ENCODE results near the gene SLC6A3. TPM values are rescaled to one million over a fixed set of nuclear protein-coding genes. Genes with fewer than 3 reads are reported as not detected.

The SLC6A3 gene
- total RNA-seq, 2 donors from 2014 or later: 0.18 TPM; not detected in 1

DNA sequence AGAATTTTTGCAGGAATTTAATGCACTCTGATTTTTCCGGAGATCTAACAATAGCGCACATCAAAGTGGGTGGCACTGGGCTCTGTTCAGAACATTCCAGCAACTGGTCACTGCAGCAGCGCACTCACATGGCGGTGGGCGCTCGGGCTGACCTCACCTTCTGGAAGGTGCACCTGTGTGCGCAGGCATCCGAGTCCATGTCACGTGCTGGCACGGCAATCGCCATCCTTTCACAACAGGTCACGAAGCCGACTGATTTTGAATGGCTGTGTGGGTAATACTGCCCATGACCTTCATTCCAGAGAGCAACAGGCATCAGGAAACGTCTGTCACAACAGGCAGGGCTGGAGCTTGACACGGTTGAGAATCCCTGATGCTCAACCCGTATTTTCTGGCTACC, 81.7 kb downstream of the SLC6A3 start:
- no peaks in the 10 kb centered on the region for H3K36me3 Mint-ChIP-seq (ENCODE audit: low read depth)
- no peak for TF ChIP-seq CTCF (conservative IDR thresholded peaks at IDR 0.05)
- 89 to 90% methylated on average over 10 to 16 of the region's 16 CpGs for WGBS, 2 experiments (ENCODE audit: insufficient coverage in 1 of 2, insufficient read length in 1 of 2)
- Histone ChIP-seq H3K9ac (ENCODE audit: extremely low read depth, low read length, poor library complexity, severe bottlenecking) (no peak overlapping the region), H3K36me3 (ENCODE audit: control insufficient read depth, insufficient read depth, low read length) (no peaks in the 10 kb centered on the region), H3K4me3 (ENCODE audit: low read length) (no peak overlapping the region), H3K4me1 (ENCODE audit: control insufficient read depth, insufficient read depth, low read length) (no peaks in the 10 kb centered on the region), H3K9me3 (ENCODE audit: control insufficient read depth, low read length) (no peaks in the 10 kb centered on the region), H3K27me3 (ENCODE audit: control insufficient read depth, insufficient read depth, low read length, poor library complexity, severe bottlenecking) (peaks cover 13% of the 10 kb centered on the region), H3K27ac (ENCODE audit: low read depth, low read length) (no peak overlapping the region)
- no peak for DNase-seq
- H3K27me3 Mint-ChIP-seq (ENCODE audit: insufficient read depth): peaks cover 4% of the 10 kb centered on the region
- no peak overlapping the region for H3K4me3 Mint-ChIP-seq
- H3K27ac Mint-ChIP-seq: no peak overlapping the region
- no peaks in the 10 kb centered on the region for H3K4me1 Mint-ChIP-seq
- no peaks in the 10 kb centered on the region for H3K9me3 Mint-ChIP-seq

DNA sequence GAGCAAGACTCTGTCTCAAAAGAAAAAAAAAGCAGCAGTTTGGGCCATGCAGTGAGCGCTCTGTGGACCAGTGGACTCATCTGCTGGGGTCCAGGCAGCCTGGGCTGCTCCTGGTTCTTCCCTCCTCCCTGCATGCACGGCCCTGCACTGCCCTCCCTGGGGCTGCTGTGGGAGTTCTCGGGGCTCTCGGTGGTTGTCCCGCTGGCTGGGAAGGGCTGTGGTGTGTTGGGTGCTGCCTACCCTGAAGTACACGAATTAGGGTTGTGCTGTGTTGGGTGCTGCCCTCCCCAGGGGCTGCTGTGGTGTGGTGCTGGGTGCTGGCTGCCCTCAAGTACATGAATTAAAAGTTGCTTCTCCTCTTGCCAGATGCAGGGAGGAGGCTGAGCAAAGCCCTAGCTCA, 82.1 kb downstream of the SLC6A3 start:
- Mint-ChIP-seq H3K36me3 (ENCODE audit: low read depth) (no peaks in the 10 kb centered on the region), H3K27me3 (ENCODE audit: insufficient read depth) (peaks cover 4% of the 10 kb centered on the region), H3K4me3 (no peak overlapping the region), H3K4me1 (no peaks in the 10 kb centered on the region), H3K27ac (no peak overlapping the region), H3K9me3 (no peaks in the 10 kb centered on the region)
- no peaks in the 10 kb centered on the region for H3K4me1 ChIP-seq (ENCODE audit: control insufficient read depth, insufficient read depth, low read length)
- H3K4me3 ChIP-seq (ENCODE audit: low read length): no peak overlapping the region
- 68 to 72% methylated on average over 2 to 6 of the region's 6 CpGs for WGBS, 2 experiments (ENCODE audit: insufficient coverage in 1 of 2, insufficient read length in 1 of 2)
- DNase-seq: no peak
- no peaks in the 10 kb centered on the region for H3K36me3 ChIP-seq (ENCODE audit: control insufficient read depth, insufficient read depth, low read length)
- H3K9ac ChIP-seq (ENCODE audit: extremely low read depth, low read length, poor library complexity, severe bottlenecking): no peak overlapping the region
- H3K27ac ChIP-seq (ENCODE audit: low read depth, low read length): no peak overlapping the region
- no peak for TF ChIP-seq CTCF (conservative IDR thresholded peaks at IDR 0.05)
- no peaks in the 10 kb centered on the region for H3K9me3 ChIP-seq (ENCODE audit: control insufficient read depth, low read length)
- peaks cover 13% of the 10 kb centered on the region for H3K27me3 ChIP-seq (ENCODE audit: control insufficient read depth, insufficient read depth, low read length, poor library complexity, severe bottlenecking)

- H3K9ac ChIP-seq (ENCODE audit: extremely low read depth, low read length, poor library complexity, severe bottlenecking): no peak overlapping the region
- no peaks in the 10 kb centered on the region for H3K9me3 Mint-ChIP-seq
- no peaks in the 10 kb centered on the region for H3K9me3 ChIP-seq (ENCODE audit: control insufficient read depth, low read length)
- H3K4me3 Mint-ChIP-seq: no peak overlapping the region
- peaks cover 4% of the 10 kb centered on the region for H3K27me3 Mint-ChIP-seq (ENCODE audit: insufficient read depth)
- H3K27me3 ChIP-seq (ENCODE audit: control insufficient read depth, insufficient read depth, low read length, poor library complexity, severe bottlenecking): peaks cover 13% of the 10 kb centered on the region
- TF ChIP-seq CTCF (conservative IDR thresholded peaks at IDR 0.05): no peak
- H3K4me1 Mint-ChIP-seq: no peaks in the 10 kb centered on the region
- H3K36me3 Mint-ChIP-seq (ENCODE audit: low read depth): no peaks in the 10 kb centered on the region
- H3K27ac Mint-ChIP-seq: no peak overlapping the region
- H3K27ac ChIP-seq (ENCODE audit: low read depth, low read length): no peak overlapping the region
- no peaks in the 10 kb centered on the region for H3K36me3 ChIP-seq (ENCODE audit: control insufficient read depth, insufficient read depth, low read length)
- WGBS, 2 experiments (ENCODE audit: insufficient coverage in 1 of 2, insufficient read length in 1 of 2): 89 to 91% methylated on average over 26 to 29 of the region's 29 CpGs
- H3K4me1 ChIP-seq (ENCODE audit: control insufficient read depth, insufficient read depth, low read length): no peaks in the 10 kb centered on the region
- H3K4me3 ChIP-seq (ENCODE audit: low read length): no peak overlapping the region
- DNase-seq: no peak
These were observed 82.8 kb downstream of the SLC6A3 start for GRCh38 chr5:1362242-1363015.
